Right atrium auricular region (tissue), 2 donors: Measurements from ENCODE around the gene GPR173. TPM values are rescaled to one million over a fixed set of nuclear protein-coding genes. Genes with fewer than 3 reads are reported as not detected.

Experiments used
- DNase-seq: peaks from one replicate; pipeline ENCODE4 v3.0.0-alpha.2; 2019; ENCODE audit warnings: low spot score
- H3K27ac ChIP-seq, 2 donors: fragments of 200-600 bp; sonication (generic); 1 replicate in 1 of 2; 2 replicates in 1 of 2; pipeline ENCODE4 v1.5.1; 2016 to 2019
- H3K27me3 ChIP-seq, 2 donors: fragments of 200-600 bp; sonication (generic); one replicate each; pipeline versions ENCODE4 v1.5.1 to v1.6.0; 2017 to 2019
- H3K36me3 ChIP-seq: fragments of 200-600 bp; sonication (generic); one replicate; pipeline ENCODE4 v1.5.1; 2016
- H3K4me1 ChIP-seq, 2 donors: fragments of 200-600 bp; sonication (generic); one replicate each; pipeline versions ENCODE4 v1.5.1 to v1.6.0; 2017 to 2019
- H3K4me3 ChIP-seq, 2 donors: fragments of 200-600 bp; sonication (generic); 1 replicate in 1 of 2; 2 replicates in 1 of 2; pipeline ENCODE4 v1.5.1; 2017 to 2019; ENCODE audit warnings: mild to moderate bottlenecking in 1 of 2, moderate library complexity in 1 of 2
- H3K9me3 ChIP-seq, 2 donors: fragments of 200-600 bp; sonication (generic); one replicate each; pipeline ENCODE4 v1.5.1; 2019
- total RNA-seq, 2 donors: library from RNA; depleted of rRNA; stranded (reverse); fragments of >200 nt; gene quantifications; one replicate each; pipeline ENCODE4 v1.1.0, GENCODE V29; 2016
- TF ChIP-seq, protein P1 (sequence below), 2 donors: fragments of 200-600 bp; sonication (generic); IDR thresholded peaks; one replicate each; pipeline ENCODE4 v1.5.1; 2019; ENCODE audit warnings: antibody characterized with exemption in 2 of 2

The GPR173 gene
- total RNA-seq, 2 donors from 2014 or later = 0.93 to 2.4 TPM

DNA sequence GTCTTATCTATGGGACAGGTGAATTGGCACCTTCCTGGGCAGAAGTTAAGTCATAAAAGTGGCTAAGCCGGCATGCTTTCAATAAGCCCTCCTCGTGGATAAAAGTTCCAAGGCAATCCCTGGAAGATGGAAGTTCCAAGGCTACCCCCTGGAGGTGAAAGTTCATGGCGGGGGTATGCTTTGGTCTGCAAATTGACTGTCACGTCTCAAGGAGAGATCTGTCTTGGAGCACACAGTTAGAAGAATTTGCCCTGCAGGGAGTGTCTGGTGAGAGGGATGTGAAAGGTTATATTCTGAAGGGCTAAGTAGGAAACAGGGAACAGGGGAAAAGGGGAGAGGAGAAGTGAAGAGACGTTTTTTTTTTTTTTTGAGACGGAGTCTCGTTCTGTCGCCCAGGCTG lies 26.2 kb upstream of the GPR173 start:
- no peak for DNase-seq

DNA sequence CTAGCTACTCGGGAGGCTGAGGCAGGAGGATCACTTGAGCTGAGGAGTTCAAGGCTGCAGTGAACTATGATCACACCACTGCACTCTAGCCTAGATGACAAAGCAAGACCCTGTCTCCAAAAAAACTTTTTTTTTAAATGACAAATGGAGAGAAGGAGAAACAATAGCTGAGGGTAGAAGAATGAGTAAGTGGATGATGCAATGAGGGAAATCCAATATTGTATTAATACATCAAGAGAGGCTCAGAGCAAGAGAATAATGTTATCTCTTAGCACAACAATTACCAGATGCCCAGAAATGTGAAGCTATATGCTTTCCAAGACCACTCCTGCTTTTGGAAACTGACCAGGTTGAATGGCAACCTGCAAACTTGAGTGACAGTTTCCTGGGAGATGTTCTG lies 19.9 kb upstream of the GPR173 start:
- no peaks in the 10 kb centered on the region for H3K27me3 ChIP-seq
- H3K4me1 ChIP-seq = no peaks in the 10 kb centered on the region
- H3K36me3 ChIP-seq = no peaks in the 10 kb centered on the region
- no peak overlapping the region for H3K4me3 ChIP-seq
- H3K9me3 ChIP-seq = no peaks in the 10 kb centered on the region
- no peak for DNase-seq
- TF ChIP-seq, protein P1, sequence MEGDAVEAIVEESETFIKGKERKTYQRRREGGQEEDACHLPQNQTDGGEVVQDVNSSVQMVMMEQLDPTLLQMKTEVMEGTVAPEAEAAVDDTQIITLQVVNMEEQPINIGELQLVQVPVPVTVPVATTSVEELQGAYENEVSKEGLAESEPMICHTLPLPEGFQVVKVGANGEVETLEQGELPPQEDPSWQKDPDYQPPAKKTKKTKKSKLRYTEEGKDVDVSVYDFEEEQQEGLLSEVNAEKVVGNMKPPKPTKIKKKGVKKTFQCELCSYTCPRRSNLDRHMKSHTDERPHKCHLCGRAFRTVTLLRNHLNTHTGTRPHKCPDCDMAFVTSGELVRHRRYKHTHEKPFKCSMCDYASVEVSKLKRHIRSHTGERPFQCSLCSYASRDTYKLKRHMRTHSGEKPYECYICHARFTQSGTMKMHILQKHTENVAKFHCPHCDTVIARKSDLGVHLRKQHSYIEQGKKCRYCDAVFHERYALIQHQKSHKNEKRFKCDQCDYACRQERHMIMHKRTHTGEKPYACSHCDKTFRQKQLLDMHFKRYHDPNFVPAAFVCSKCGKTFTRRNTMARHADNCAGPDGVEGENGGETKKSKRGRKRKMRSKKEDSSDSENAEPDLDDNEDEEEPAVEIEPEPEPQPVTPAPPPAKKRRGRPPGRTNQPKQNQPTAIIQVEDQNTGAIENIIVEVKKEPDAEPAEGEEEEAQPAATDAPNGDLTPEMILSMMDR (IDR thresholded peaks at IDR 0.05) = no peak
- no peak overlapping the region for H3K27ac ChIP-seq

More for the DNA sequence above, 26.2 kb upstream of the GPR173 start:
- Histone ChIP-seq H3K4me1 (no peaks in the 10 kb centered on the region), H3K36me3 (no peaks in the 10 kb centered on the region), H3K27ac (no peak overlapping the region), H3K4me3 (no peak overlapping the region), H3K27me3 (no peaks in the 10 kb centered on the region), H3K9me3 (no peaks in the 10 kb centered on the region)
- TF ChIP-seq, protein P1 (IDR thresholded peaks at IDR 0.05) = no peak

DNA sequence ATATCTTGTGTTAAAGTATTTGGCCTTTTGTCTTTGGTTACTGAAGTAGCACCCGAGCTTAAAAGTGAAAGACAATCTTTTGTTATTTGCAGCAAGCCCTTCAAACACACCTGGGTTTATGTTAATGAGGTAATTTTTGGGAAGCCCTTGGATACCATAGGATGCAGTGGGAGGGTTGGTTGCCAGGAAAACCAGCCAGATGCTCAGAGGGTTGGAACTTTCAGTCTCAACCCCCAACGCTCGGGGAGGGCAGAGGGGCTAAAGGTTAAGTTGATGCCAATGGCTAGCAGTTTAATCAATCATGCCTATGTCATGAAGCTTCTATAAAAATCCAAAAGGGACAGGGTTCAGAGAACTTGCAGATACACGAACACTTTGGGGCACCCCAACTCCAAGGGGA lies 17.2 kb upstream of the GPR173 start:
- H3K27me3 ChIP-seq = no peaks in the 10 kb centered on the region
- TF ChIP-seq, protein P1 (IDR thresholded peaks at IDR 0.05) = no peak
- DNase-seq = no peak

DNA sequence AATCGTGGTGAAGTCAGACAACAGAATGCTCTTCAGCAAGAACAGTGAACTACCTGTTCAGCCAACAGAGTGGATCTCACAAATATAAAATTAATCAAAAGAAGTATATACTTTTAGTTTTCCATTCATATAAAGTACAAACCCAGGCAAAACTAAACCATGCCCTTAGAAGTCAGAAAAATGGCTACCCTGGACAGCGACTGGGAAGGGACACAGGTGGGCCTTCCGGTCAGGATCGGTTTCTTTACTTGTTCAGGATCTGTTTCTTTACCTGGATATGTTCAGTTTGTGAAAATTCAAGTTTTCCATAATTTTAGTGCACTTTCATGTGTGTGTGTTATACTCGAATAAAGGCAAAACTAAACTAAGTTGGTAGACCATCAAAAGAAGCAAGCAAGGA lies 12.4 kb upstream of the GPR173 start:
- TF ChIP-seq, protein P1 (IDR thresholded peaks at IDR 0.05) = no peak
- DNase-seq = no peak
- Histone ChIP-seq H3K4me3 (no peak overlapping the region), H3K27ac (no peak overlapping the region), H3K9me3 (no peaks in the 10 kb centered on the region), H3K36me3 (no peaks in the 10 kb centered on the region), H3K27me3 (no peaks in the 10 kb centered on the region), H3K4me1 (no peaks in the 10 kb centered on the region)

More for the DNA sequence above, 17.2 kb upstream of the GPR173 start:
- Histone ChIP-seq H3K36me3 (no peaks in the 10 kb centered on the region), H3K4me3 (no peak overlapping the region), H3K4me1 (no peaks in the 10 kb centered on the region), H3K9me3 (no peaks in the 10 kb centered on the region), H3K27ac (no peak overlapping the region)

DNA sequence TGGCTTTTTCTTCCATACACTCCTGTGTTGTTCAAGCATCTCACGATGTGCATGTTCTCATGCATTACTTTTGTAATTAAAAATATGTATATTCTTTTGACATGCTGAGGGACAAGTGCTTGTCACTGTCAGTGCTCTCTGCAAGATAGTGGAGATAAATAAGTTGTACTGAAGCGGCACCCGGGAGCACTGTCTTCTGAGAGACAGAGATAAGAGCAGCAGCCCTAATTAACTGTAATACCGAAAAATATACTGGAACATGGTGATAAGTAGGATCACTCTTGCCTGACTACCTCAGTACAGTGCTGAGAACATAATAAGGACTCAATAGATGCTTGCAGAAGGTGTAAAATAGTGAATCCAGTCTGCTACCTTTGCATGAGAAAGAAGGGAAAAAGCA lies 9.4 kb upstream of the GPR173 start:
- Histone ChIP-seq H3K27me3 (no peaks in the 10 kb centered on the region), H3K4me1 (no peaks in the 10 kb centered on the region), H3K36me3 (no peaks in the 10 kb centered on the region), H3K4me3 (no peak overlapping the region), H3K9me3 (no peaks in the 10 kb centered on the region), H3K27ac (no peak overlapping the region)
- no peak for DNase-seq
- TF ChIP-seq, protein P1 (IDR thresholded peaks at IDR 0.05) = no peak

DNA sequence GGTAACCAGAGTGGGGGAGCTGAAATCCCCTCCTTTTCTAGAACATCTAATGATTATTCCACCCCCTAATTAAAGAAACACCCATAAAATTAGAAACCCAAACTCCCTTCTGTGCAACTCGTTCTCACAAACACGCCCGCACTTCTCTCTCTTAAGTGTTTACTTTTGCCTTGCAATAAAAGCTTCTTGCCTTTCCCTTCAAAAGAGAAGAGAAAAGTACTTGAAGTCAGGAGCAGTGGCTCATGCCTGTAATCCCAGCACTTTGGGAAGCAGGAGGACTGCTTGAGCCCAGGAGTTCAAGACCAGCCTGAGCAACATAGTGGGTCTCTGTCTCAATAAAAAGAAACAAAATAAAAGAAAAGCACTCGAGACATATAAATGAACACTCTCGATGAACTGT lies 3.6 kb upstream of the GPR173 start:
- Histone ChIP-seq H3K4me3 (no peak overlapping the region), H3K27ac (no peak overlapping the region), H3K27me3 (no peaks in the 10 kb centered on the region), H3K9me3 (no peaks in the 10 kb centered on the region), H3K36me3 (no peaks in the 10 kb centered on the region), H3K4me1 (no peaks in the 10 kb centered on the region)
- TF ChIP-seq, protein P1 (IDR thresholded peaks at IDR 0.05) = no peak
- DNase-seq = no peak
